Keratinocyte (primary cell): ENCODE results near the gene TAS2R50. TPM values are rescaled to one million over a fixed set of nuclear protein-coding genes. Genes with fewer than 3 reads are reported as not detected.

Experiments used
- DNase-seq: peaks from one replicate; pipeline ENCODE4 v3.0.0-alpha.2; 2011; ENCODE audit warnings: low read depth, missing footprints, low spot score
- FAIRE-seq: peaks from 2 replicates; lab custom pipeline; 2011; peaks lifted over from hg19 to GRCh38; lab: Jason Lieb, UNC
- H2AFZ ChIP-seq: 2 replicates; pipeline ENCODE4 v1.6.0; 2012; ENCODE audit warnings: low read length, control low read depth, inconsistent platforms; ENCODE audit not compliant: control insufficient read depth
- H3K27ac ChIP-seq: 2 replicates; pipeline ENCODE4 v1.5.1; 2011; ENCODE audit warnings: low read length; ENCODE audit not compliant: control insufficient read depth, insufficient read depth
- H3K27me3 ChIP-seq: 3 replicates; pipeline ENCODE4 v1.6.0; 2011; ENCODE audit warnings: low read length; ENCODE audit not compliant: control insufficient read depth, insufficient read depth; ENCODE audit errors: extremely low read depth
- H3K36me3 ChIP-seq, 2 experiments: 2 replicates in 1 of 2; 3 replicates in 1 of 2; pipeline ENCODE4 v1.5.1; 2011; ENCODE audit warnings: low read length in 2 of 2, mild to moderate bottlenecking in 1 of 2; ENCODE audit not compliant: control insufficient read depth in 2 of 2, insufficient read depth in 2 of 2; ENCODE audit errors: extremely low read depth in 1 of 2
- H3K4me1 ChIP-seq: 3 replicates; pipeline ENCODE4 v1.5.1; 2011; ENCODE audit warnings: low read length; ENCODE audit not compliant: control insufficient read depth, insufficient read depth; ENCODE audit errors: extremely low read depth
- H3K4me2 ChIP-seq: 3 replicates; pipeline ENCODE4 v1.6.0; 2011; ENCODE audit warnings: low read depth, low read length; ENCODE audit not compliant: control insufficient read depth, insufficient read depth; ENCODE audit errors: extremely low read depth
- H3K4me3 ChIP-seq, 3 experiments: fragments of 200-600 bp in 1 of 3; sonication (generic) in 1 of 3; 2 replicates in 2 of 3; 3 replicates in 1 of 3; pipeline ENCODE4 v1.5.1; 2011 to 2016; ENCODE audit warnings: low read length in 3 of 3, mild to moderate bottlenecking in 3 of 3, control low read depth in 2 of 3, inconsistent platforms in 1 of 3, low read depth in 1 of 3, mixed read lengths in 1 of 3, mixed run types in 1 of 3, moderate library complexity in 1 of 3; ENCODE audit not compliant: control insufficient read depth in 2 of 3, insufficient read depth in 2 of 3; ENCODE audit errors: extremely low read depth in 1 of 3
- H3K79me2 ChIP-seq: 2 replicates; pipeline ENCODE4 v1.6.0; 2012; ENCODE audit warnings: low read length; ENCODE audit not compliant: control insufficient read depth, insufficient read depth
- H3K9ac ChIP-seq: 3 replicates; pipeline ENCODE4 v1.6.0; 2011; ENCODE audit warnings: low read length; ENCODE audit not compliant: control insufficient read depth, insufficient read depth; ENCODE audit errors: extremely low read depth
- H3K9me1 ChIP-seq: 3 replicates; pipeline ENCODE4 v1.6.0; 2011; ENCODE audit warnings: low read length; ENCODE audit not compliant: control insufficient read depth, insufficient read depth; ENCODE audit errors: extremely low read depth
- H3K9me3 ChIP-seq: 2 replicates; pipeline ENCODE4 v1.5.1; 2012; ENCODE audit warnings: low read depth, low read length; ENCODE audit not compliant: control insufficient read depth
- H4K20me1 ChIP-seq: 3 replicates; pipeline ENCODE4 v1.6.0; 2011; ENCODE audit warnings: low read length; ENCODE audit not compliant: control insufficient read depth, insufficient read depth; ENCODE audit errors: extremely low read depth
- EZH2 ChIP-seq: IDR thresholded peaks from one replicate; pipeline ENCODE4 v1.6.1; 2012; ENCODE audit warnings: inconsistent platforms, mild to moderate bottlenecking, low read length, moderate library complexity
- dilution Hi-C: fragments of 300-500 bp; cut with MboI; formaldehyde crosslinking; loops from one replicate; pipeline ENCODE4 v1.7.0; 2020; ENCODE audit warnings: low sequenced_read_pairs; ENCODE audit not compliant: extremely low pct_ligation_motif_present
- polyA plus RNA-seq, 5 experiments: library from polyadenylated mRNA; depleted of rRNA in 3 of 5; stranded (reverse) in 3 of 5; stranded (forward) in 1 of 5; unstranded in 1 of 5; fragments of >200 nt; gene quantifications; 1 replicate in 1 of 5; 2 replicates in 3 of 5; 3 replicates in 1 of 5; pipeline versions ENCODE4 v1.2.1 to v1.2.3, GENCODE V29; 2011 to 2012; ENCODE audit warnings: missing spikeins in 2 of 5, low read depth in 1 of 5, low replicate concordance in 1 of 5
- TF ChIP-seq, protein P1 (sequence below), 3 experiments: IDR thresholded peaks in 1 of 3; conservative IDR thresholded peaks in 1 of 3; optimal IDR thresholded peaks in 1 of 3; 2 replicates in 2 of 3; 3 replicates in 1 of 3; pipeline versions ENCODE3 to v1.5.1; 2011; ENCODE audit warnings: low read length in 3 of 3, mild to moderate bottlenecking in 3 of 3, moderate library complexity in 2 of 3, control low read depth in 1 of 3, inconsistent platforms in 1 of 3; ENCODE audit not compliant: insufficient read depth in 2 of 3; ENCODE audit errors: extremely low read depth in 1 of 3

The TAS2R50 gene
- polyA plus RNA-seq, 1 donor (not counting 4 experiments of a cell fraction or from before 2014, with no cell fraction given) = 0.10 TPM

- no peaks in the 10 kb centered on the region for H4K20me1 ChIP-seq
- H3K4me2 ChIP-seq = peak overlapping the region; percentile 69
- H3K9ac ChIP-seq = peak overlapping the region; percentile 55
- peaks cover 38% of the 10 kb centered on the region for H3K4me1 ChIP-seq
- TF ChIP-seq, protein P1, sequence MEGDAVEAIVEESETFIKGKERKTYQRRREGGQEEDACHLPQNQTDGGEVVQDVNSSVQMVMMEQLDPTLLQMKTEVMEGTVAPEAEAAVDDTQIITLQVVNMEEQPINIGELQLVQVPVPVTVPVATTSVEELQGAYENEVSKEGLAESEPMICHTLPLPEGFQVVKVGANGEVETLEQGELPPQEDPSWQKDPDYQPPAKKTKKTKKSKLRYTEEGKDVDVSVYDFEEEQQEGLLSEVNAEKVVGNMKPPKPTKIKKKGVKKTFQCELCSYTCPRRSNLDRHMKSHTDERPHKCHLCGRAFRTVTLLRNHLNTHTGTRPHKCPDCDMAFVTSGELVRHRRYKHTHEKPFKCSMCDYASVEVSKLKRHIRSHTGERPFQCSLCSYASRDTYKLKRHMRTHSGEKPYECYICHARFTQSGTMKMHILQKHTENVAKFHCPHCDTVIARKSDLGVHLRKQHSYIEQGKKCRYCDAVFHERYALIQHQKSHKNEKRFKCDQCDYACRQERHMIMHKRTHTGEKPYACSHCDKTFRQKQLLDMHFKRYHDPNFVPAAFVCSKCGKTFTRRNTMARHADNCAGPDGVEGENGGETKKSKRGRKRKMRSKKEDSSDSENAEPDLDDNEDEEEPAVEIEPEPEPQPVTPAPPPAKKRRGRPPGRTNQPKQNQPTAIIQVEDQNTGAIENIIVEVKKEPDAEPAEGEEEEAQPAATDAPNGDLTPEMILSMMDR (optimal IDR thresholded peaks at IDR 0.05 in 1 of 3, IDR thresholded peaks at IDR 0.05 in 1 of 3, conservative IDR thresholded peaks at IDR 0.05 in 1 of 3; ENCODE audit: extremely low read depth in 1 of 3, insufficient read depth in 2 of 3, low read length in 3 of 3) = no peak
- TF ChIP-seq EZH2 = no peak
- no peaks in the 10 kb centered on the region for H3K9me3 ChIP-seq
- FAIRE-seq (peak; percentile 100), DNase-seq (peak; percentile 59)
- H2AFZ ChIP-seq = peak overlapping the region; percentile 90
- H3K27ac ChIP-seq = peak overlapping the region; percentile 77
- dilution Hi-C loops = no loop called here
- no peaks in the 10 kb centered on the region for H3K9me1 ChIP-seq
- H3K27me3 ChIP-seq = no peaks in the 10 kb centered on the region
- H3K4me3 ChIP-seq = no peak overlapping the region
- no peaks in the 10 kb centered on the region for H3K36me3 ChIP-seq
- no peaks in the 10 kb centered on the region for H3K79me2 ChIP-seq
Observed at GRCh38 chr12:10941916-10942607, 44.6 kb downstream of the TAS2R50 start.

- no peak for DNase-seq
- no peak overlapping the region for H3K4me2 ChIP-seq
- no peak overlapping the region for H2AFZ ChIP-seq
- peaks cover 38% of the 10 kb centered on the region for H3K4me1 ChIP-seq
- H3K9me1 ChIP-seq = no peaks in the 10 kb centered on the region
- H3K27ac ChIP-seq = peak overlapping the region; percentile 77
- H3K79me2 ChIP-seq = no peaks in the 10 kb centered on the region
- H3K9ac ChIP-seq = no peak overlapping the region
- H4K20me1 ChIP-seq = no peaks in the 10 kb centered on the region
- no peak for TF ChIP-seq EZH2
- TF ChIP-seq, protein P1 (optimal IDR thresholded peaks at IDR 0.05 in 1 of 3, IDR thresholded peaks at IDR 0.05 in 1 of 3, conservative IDR thresholded peaks at IDR 0.05 in 1 of 3; ENCODE audit: extremely low read depth in 1 of 3, insufficient read depth in 2 of 3, low read length in 3 of 3) = no peak
- dilution Hi-C loops = no loop called here
- H3K4me3 ChIP-seq = no peak overlapping the region
- H3K27me3 ChIP-seq = no peaks in the 10 kb centered on the region
- no peak for FAIRE-seq
- no peaks in the 10 kb centered on the region for H3K9me3 ChIP-seq
- H3K36me3 ChIP-seq = no peaks in the 10 kb centered on the region
Observed at GRCh38 chr12:10941369-10941768, 45.3 kb downstream of the TAS2R50 start.
